Measurements from ENCODE around the gene SIL1.
"Not testable (repeated sequence)": the region's sequence is repeated elsewhere in the genome, so short reads cannot be mapped to it uniquely, and the experiment has no call there.

The SIL1 gene

DNA sequence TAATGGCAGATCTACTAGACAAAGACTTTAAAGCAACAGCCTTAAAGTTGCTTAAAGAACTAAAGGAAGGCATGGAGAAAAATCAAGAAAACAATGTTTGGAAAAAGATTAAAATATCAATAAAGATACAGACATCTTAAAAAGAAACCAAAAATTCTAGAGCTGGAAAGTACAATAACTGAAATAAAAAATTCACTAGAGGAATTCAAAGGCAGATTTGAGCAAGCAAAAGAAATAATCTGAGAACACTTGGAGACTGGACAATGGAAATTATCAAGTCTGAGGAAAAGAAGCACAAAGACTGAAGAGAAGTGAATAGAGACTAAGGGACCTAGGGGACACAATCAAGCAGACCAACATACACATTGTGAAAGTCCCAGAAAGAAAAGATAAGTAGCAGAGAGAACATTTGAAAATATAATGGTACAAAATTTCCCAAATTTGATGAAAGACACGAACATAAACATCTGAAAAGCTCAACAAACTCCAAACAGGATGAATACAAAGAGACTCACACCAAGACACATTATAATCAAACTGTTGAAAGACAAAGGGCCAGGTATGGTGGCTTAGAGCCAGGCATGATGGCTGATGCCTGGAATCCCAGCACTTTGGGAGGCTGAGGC lies 26.3 kb downstream of the SIL1 start:
- DNase-seq, result no peak

- no peak for DNase-seq
Measured at GRCh38 chr5:139167952-139168720, 30.0 kb downstream of the SIL1 start.

DNA sequence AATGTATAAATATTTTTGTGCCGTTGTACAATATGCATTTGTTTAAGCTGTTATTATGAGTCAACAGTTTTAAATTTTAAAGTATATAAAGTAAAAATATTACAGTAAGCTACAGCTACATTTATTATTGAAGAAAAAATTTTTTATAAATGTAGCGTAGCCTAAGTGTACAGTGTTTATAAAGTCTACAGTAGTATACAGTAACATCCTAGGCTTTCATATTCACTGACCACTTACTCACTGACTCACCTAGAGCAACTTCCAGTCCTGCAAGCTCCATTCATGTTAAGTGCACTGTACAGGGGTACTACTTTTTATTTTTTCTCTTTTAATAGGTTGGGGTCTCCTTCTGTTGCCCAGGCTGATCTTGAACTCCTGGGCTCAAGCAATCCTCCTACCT lies 30.6 kb downstream of the SIL1 start:
- no peak for DNase-seq

DNA sequence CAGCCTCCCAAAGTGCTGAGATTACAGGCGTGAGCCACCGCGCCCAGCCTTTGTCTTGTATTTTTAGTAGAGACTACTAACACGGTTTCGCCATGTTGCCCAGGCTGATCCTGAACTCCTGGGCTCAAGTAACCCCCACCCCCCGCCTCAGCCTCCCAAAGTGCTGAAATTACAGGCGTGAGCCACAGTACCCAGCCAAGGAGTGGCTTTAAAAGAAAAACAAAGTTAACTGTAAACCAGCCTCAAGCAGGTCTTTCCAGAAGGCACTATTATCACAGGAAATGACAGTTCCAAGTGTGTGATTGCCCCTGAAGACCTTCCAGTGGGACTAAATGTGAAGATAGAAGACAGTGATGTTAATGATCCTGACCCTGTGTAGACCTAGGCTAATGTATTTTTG lies 31.1 kb downstream of the SIL1 start:
- no peak for DNase-seq

GRCh38 chr5:139164897-139165296 lies 33.3 kb downstream of the SIL1 start:
- not testable (repeated sequence) for DNase-seq

DNA sequence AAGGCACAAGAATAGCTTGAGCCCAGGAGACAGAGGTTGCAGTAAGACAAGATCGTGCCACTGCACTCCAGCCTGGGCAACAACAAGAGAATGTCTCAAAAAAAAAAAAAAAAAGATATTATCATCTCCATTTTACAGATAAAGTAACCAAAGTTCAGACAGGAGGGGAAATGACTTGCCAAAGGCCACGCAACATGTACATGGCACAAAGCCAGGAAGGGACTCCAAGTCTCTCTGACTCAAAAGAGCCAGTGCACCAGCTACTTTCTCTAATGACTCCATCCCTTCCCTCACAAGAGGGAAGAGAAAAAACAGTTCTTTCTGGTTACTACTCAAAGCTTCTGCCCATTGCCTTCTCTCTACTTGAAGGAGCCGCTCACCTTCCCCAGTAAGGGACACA lies 34.1 kb downstream of the SIL1 start:
- DNase-seq, result no peak

GRCh38 chr5:139162448-139162847 lies 35.7 kb downstream of the SIL1 start:
- no peak for DNase-seq

GRCh38 chr5:139158791-139159190 lies 39.4 kb downstream of the SIL1 start:
- no peak for DNase-seq

GRCh38 chr5:139157556-139157955 lies 40.6 kb downstream of the SIL1 start:
- DNase-seq, result no peak

DNA sequence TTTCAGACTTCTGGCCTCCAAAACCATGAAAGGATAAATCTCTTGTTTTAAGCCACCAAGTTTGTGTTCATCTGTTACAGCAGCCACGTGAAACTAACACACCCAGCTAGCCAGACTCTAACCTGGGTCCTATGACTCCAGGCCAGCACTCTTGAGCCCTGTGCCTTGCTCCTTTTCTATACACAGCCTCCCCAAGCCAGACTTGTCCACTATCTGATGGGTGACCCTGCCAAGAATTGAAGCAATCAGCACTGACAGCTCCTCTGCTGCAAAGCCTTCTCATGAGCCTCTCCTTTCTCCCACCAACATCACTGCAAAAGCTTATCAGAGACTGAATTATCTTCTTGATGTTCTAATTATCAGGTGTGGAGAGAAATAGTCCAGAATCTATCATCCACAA lies 41.4 kb downstream of the SIL1 start:
- no peak for DNase-seq

GRCh38 chr5:139155333-139155732 lies 42.8 kb downstream of the SIL1 start:
- no peak for DNase-seq

GRCh38 chr5:139151902-139152301 lies 46.3 kb downstream of the SIL1 start:
- no peak for DNase-seq

DNA sequence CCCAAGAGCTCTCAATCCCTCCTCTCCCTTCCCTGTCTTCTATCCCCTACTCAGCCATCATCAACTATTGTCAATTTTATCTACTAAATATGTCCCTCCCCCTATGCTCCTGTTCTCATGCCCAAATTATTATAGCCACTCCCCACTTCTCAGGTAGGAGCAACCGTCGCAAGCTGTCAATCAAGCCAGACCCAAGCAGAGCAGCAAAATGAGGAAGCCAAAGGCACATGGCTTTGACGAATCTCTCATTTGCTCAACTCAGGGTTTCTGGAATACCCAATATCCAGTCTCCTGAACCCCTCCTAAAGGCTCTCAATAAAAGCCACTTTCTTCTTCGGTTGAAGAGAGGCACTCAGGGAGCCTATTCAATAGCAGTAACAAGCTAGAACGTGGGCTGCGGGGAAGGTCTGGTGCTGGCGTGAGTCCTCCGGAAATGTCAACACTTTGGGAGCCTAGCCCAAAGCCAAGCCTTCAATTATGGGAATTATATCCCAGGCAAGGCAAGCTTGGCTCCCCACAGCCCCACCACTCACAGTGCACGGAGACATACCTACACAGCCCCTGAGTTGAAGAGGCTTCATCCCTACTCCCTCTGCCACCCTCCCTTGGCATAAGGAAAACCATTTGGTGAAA lies 47.7 kb downstream of the SIL1 start:
- no peak for DNase-seq

DNA sequence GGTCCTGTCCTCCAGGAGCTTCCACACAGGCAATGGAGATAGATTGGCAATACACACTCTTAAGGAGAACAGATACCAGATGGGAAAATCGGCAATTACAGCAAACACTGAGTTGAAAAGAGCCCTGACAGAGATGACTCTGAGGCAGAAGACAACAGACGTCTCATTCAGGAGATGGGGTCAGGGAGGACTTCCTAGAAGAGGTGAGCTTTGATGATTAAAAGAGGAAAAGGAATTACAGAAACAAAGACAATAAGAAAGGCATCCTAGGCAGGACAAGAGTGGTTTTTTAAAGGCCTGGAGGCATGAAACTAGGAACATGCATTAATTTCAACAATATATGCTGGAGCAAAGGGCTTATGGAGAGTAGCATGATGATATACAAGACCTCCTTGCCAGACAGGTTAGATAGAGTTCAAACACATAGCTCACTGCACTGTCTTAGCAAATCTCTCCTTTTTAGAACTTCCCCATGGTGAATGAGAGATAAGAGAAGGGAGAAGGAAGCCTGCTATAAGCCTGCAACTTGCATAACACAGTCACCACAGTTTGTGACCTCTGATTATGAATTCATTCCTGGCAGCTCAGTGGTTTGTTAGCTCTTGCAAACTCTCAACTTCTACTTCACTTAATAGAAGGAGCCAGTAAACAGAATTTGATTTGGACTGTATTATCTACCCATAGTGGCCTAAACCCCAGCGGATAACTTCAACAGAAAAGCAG lies 48.5 kb downstream of the SIL1 start:
- DNase-seq, result no peak

- DNase-seq, result no peak
Measured at GRCh38 chr5:139148986-139149385, 49.2 kb downstream of the SIL1 start.

GRCh38 chr5:139148306-139148705 lies 49.9 kb downstream of the SIL1 start:
- no peak for DNase-seq

- DNase-seq, result no peak
Measured at GRCh38 chr5:139147483-139148087, 50.6 kb downstream of the SIL1 start.

DNA sequence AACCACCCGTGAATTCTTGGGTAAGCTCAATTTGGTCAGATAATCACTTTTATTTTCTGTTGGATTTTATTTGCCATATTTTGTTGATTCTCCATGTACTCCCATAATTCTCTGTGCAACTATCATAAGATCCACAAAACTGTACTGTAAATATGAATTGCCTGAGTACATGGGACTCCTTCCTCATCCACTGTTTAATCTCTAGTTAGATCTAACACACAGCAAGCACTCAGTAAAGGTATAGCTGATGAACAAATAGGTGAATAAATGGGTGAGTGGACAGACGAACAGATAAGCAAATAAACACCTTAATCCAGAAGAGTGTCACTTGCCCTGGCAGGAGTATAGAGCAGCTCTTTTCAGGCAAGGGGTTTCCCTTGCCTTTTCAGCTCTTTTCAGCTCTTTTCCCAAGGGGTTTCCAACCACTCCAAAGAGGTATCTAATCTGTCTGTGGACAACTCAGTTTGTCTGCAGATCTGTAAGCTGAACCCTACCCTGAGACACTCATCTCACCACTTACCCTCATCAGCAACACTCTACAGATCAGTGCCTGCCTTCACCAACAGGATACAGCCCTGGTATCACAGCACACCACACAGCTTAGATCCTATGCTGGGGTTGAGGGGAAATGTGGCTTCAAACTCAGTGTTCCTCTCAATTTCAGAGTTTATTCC lies 51.2 kb downstream of the SIL1 start:
- DNase-seq, result no peak

DNA sequence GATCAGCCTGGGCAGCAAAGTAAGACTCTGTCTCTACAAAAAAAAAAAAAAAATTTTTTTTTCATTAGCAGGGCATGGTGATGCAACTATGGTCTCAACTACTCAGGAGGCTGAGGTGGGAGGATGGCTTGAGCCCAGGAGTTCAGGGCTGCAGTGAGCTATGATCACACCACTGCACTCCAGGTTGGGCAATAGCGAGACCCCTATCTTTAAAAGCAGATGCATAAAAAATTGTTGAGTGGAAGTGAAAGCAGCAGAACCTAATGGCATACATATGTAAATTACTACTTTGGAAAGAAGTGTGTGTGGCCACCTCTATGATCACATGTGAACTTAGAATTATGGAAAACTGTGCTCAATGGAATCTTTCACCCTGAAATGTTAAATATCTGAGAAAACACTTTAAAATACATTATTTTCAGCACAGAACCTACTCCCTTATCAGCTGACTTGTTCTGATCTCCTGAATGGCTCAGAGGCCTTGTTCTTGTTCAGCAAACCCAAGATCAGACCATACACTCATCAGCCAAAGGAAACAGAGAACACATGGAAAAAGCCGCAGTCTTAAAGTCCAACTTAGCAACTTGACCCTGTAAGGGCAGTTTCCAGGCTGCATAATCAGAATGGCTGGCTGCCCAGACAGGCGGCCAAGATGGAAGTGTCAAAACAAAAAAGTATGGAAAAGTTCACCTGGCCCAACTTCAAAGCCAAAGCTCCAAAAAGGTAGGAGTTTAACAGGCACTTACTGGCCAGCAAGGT lies 56.5 kb downstream of the SIL1 start:
- DNase-seq, result no peak

GRCh38 chr5:139140591-139141071 lies 57.5 kb downstream of the SIL1 start:
- DNase-seq, result no peak

DNA sequence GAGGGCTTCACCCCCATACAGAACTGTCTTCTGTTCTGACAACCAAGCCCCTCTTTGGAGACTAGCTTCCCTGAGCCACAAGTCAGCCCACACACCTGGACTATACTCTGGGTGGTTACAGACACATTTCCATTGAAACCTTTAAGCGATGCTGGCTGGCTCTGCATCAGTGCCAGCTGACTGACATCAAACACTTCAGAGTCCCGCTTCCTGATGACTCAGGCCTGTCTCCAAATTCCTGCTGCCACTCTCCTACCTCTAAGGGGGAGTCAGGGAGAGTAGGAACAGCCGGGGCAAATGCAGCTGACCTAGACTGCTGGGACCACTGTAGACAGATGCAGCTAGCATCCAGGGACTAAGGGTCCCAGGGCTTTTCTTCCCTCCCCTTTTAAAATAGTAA lies 59.4 kb downstream of the SIL1 start:
- no peak for DNase-seq

GRCh38 chr5:139138109-139138508 lies 60.1 kb downstream of the SIL1 start:
- DNase-seq, result no peak
